Pulmonary artery endothelial cell (primary cell): ENCODE data around the gene DNAH14. TPM values are rescaled to one million over a fixed set of nuclear protein-coding genes. Genes with fewer than 3 reads are reported as not detected.
"Not testable (repeated sequence)": the region's sequence is repeated elsewhere in the genome, so short reads cannot be mapped to it uniquely, and the experiment has no call there.

Experiments used
- DNase-seq: peaks from one replicate; pipeline ENCODE4 v3.0.0-alpha.2; 2011; ENCODE audit warnings: low read depth, low spot score
- total RNA-seq: library from RNA; depleted of rRNA; stranded (reverse); fragments of >200 nt; gene quantifications from 2 replicates; pipeline ENCODE4 v1.2.3, GENCODE V29; 2014

The DNAH14 gene
- total RNA-seq, 1 donor from 2014 or later = 1.9 TPM

DNA sequence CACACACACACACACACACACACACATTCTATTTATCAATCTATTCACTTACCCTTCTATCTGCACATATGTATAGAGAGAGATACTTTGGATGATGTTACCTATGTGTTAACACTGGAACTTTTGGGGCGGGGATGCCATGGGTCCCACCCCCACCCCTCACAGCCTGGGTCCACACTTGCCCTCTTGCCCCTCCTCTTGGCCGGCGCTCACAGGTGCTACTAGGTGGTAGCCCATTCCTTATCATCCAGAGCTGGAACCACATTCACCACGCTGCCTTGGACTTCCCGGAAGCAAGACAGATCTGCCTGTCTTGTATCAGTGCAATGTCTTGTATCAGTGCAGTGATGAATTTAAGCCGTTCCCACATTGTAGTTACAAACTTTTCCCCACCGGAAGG, 413.2 kb downstream of the DNAH14 start:
- no peak for DNase-seq

- no peak for DNase-seq
Measured at GRCh38 chr1:225343618-225344017, 414.1 kb downstream of the DNAH14 start.

DNA sequence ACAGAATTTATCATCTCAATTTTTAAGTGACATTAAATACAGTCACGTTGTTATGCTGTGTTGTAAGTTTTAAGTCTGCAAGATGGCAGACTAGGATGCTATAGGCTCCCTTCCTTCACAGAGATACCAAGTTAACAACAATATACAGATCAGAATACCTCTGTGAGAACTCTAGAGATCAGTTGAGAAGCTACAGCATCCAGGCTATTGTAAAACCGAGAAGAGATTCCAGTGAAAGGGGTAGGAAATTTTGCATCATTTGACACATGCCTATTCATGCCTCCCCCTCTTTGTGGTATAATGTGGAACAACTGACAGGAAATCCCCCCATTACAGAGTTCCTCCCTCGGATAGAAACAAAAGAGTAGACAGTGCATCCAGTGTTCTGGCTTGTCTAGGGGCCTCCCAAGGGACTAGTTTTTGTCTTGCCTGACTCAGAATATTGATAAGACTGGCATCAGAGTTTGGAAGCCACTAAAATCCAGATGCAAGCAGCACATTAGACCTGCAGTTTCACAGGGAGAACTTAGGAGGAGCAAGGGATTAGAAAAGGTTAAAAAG, 417.7 kb downstream of the DNAH14 start:
- DNase-seq = no peak

GRCh38 chr1:225348400-225348799, 418.9 kb downstream of the DNAH14 start:
- no peak for DNase-seq

- no peak for DNase-seq
Measured at GRCh38 chr1:225349826-225350225, 420.4 kb downstream of the DNAH14 start.

DNA sequence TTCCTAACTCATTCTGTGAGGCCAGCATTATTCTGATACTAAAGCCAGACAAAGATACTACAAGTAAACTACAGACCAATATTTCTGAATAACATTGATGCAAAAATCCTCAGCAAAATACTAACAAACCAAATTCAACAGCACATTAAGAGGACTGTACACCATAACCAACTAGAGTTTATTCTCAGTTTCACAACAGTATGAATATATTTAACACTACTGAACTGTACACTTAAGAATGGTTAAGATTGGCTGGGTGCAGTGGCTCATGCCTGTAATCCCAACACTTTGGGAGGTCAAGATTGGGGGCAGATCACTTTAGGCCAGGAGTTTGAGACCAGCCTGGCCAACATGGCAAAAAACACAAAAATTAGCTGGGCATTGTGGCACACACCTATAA, 421.4 kb downstream of the DNAH14 start:
- DNase-seq = no peak

DNA sequence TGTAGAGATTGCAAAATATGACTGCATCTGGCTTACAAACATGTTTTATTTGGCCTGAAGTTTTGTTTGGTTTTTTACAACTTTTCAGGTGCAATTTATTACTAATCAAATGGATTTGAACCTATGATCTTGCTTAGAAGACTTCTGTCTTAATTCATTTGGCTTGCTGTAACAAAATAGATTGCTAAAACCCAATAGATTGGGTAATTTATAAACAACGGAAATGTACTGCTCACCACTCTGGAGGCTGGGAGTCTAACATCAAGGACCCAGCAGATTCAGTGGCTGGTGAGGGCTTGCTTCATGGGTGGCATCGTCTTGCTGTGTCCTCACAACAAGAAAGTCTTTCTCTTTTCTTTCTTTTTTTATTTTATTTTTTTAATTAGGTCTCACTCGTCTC, 425.4 kb downstream of the DNAH14 start:
- DNase-seq = no peak

GRCh38 chr1:225355863-225356262, 426.4 kb downstream of the DNAH14 start:
- DNase-seq = no peak

GRCh38 chr1:225360119-225360518, 430.6 kb downstream of the DNAH14 start:
- no peak for DNase-seq

- no peak for DNase-seq
Measured at GRCh38 chr1:225361176-225361575, 431.7 kb downstream of the DNAH14 start.

DNA sequence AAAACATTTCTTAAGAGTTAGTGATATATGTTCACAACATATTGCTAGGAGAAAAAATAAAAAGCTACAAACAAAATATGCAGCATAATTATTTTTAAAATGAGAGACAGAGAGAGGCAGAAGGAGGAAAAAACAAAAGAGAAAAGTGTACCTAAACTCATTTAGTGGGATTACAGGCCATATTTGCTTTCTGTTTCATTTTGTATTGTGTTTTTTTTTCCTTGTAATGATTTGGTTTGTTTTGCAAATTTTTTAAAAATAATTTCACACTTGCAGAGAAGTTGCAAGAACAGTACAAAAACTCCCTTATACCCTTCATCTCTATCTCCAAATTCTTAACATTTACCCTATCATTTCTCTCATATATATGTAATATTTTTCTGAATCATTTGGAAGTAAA, 433.3 kb downstream of the DNAH14 start:
- DNase-seq = no peak

- DNase-seq = no peak
Measured at GRCh38 chr1:225364439-225364838, 435.0 kb downstream of the DNAH14 start.

GRCh38 chr1:225366018-225366417, 436.5 kb downstream of the DNAH14 start:
- no peak for DNase-seq

DNA sequence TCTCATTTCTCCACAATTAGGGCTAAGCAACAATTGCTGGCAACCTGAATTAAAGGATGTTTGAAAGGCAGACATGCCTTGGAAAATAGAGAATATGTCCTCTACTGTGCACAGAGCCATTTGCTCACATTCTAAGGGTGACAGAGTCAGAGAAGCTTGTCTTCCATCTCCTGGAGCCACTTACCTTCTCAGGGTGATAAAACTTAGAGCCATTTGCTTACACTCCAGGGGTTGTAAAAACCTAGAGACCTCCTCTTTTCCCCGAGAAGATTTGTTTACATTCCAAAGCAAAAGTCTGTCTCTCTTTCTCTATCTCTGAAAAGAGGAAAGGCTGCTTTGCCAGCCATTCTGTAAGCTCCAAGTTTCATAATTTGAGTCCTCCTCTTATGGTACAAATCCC, 437.1 kb downstream of the DNAH14 start:
- DNase-seq = no peak

DNA sequence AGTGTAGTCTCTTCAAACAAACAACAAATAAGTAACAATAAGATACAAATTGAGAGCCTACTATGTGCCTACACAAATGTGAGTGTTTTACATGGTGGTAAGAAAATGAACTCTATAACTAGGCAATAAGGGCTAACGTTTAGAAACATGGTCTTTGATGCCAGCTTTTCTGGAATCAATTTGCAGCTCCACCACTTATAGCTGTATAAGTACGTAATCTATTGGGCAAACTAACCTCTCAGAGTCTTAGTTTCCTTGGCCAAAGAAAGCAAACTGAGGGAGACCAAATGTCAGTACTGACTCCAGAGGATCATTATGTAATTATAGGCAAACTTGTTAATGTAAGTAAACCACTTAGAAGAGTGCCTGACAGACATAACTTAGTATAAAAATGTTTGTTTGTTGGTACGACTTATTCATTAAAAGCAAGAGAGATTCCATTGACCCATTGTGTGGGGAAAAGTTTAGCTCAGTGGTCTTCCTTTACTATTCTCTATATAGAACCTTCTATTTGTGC, 438.6 kb downstream of the DNAH14 start:
- no peak for DNase-seq

DNA sequence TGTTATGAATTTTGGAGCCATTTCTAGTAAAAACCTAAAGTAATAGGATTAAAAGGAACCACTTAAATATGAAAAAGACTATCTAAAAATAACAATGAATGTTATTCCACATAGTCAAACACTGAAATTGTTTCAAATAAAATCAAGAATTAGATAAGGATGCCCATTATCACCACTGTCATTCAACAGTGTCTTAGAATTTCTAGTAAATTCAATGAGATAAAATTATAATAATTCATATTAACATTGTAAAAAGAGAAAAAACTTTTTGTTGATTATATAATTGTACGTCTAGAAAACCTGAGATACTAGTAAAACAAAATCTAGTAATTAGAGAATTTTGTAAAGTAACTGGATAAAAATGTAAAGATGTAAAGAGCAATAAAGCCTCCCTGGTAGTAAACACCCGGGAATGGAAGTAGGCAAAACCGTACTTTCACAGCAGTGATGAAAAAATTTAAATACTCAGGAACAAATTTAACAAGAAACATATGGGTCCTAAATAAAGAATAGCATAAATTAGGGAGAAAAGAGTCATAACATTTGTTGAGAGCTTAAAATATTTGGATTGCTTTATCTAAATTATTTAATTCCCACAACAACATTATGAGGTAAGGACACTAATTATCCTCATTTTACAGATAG, 442.0 kb downstream of the DNAH14 start:
- DNase-seq = no peak

DNA sequence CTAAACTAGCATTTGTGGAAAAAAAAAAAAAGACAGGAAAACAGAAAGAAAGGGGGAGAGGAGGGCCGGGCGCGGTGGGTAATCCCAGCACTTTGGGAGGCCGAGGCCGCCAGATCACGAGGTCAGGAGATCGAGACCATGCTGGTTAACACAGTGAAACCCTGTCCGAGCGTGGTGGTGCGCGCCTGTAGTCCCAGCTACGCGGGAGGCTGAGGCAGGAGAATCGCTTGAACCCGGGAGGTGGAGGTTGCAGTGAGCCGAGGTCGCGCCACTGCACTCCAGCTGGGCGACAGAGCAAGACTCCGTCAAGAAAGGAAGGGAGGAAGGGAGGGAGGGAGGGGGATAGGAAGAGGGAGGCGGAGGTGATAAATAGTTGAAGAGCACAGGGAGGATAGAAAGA, 443.7 kb downstream of the DNAH14 start:
- no peak for DNase-seq

GRCh38 chr1:225374996-225375395, 445.5 kb downstream of the DNAH14 start:
- DNase-seq = no peak

- no peak for DNase-seq
Measured at GRCh38 chr1:225378880-225379279, 449.4 kb downstream of the DNAH14 start.

DNA sequence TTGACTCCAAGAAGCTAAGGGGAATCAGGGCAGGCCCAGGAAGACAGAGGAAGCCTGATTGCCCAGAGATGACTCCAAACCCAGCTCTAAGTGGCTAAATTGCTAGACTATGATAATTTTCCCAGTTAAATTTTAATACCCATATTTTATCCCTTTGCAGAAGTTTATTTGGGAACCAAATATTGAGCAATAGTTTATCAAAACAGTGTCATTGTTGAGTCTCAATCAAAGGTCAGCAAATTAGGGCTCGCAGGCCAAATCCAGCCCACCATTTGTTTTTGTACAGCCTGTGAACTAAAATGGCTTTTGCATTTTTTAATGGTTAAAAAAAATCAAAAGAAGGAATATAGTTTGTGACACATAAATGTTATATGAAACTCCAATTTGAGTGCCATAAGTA, 451.2 kb downstream of the DNAH14 start:
- DNase-seq = no peak

DNA sequence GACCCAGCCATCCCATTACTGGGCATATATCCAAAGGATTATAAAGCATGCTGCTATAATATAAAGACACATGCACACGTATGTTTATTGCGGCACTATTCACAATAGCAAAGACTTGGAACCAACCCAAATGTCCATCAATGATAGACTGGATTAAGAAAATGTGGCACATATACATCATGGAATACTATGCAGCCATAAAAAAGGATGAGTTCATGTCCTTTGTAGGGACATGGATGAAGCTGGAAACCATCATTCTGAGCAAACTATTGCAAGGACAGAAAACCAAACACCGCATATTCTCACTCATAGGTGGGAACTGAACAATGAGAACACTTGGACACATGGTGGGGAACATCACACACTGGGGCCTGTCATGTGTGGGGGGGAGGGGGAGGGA, 457.4 kb downstream of the DNAH14 start:
- not testable (repeated sequence) for DNase-seq

GRCh38 chr1:225388372-225388771, 458.9 kb downstream of the DNAH14 start:
- no peak for DNase-seq

GRCh38 chr1:225389843-225390242, 460.4 kb downstream of the DNAH14 start:
- no peak for DNase-seq
